ENCODE data around the gene LINGO3. TPM values are rescaled to one million over a fixed set of nuclear protein-coding genes. Genes with fewer than 3 reads are reported as not detected.

LINGO3 gene
- total and polyA plus RNA-seq, 2 donors (not counting 3 experiments of a cell fraction or from before 2014, with no cell fraction given): not detected

- no peak overlapping the region for H3K4me2 ChIP-seq (ENCODE audit: insufficient read depth, low read length)
- no TSS peak for BruUV-seq (replicated peaks)
- intact Hi-C loops (cut with micrococcal nuclease) (loop anchor here (10.0 kb wide), 1 partner anchor 383 kb away; no protein-coding TSS in a partner anchor), dilution Hi-C loops (cut with MboI; ENCODE audit: extremely low pct_ligation_motif_present, low sequenced_read_pairs) (no loop called here)
- TF ChIP-seq, protein P1, sequence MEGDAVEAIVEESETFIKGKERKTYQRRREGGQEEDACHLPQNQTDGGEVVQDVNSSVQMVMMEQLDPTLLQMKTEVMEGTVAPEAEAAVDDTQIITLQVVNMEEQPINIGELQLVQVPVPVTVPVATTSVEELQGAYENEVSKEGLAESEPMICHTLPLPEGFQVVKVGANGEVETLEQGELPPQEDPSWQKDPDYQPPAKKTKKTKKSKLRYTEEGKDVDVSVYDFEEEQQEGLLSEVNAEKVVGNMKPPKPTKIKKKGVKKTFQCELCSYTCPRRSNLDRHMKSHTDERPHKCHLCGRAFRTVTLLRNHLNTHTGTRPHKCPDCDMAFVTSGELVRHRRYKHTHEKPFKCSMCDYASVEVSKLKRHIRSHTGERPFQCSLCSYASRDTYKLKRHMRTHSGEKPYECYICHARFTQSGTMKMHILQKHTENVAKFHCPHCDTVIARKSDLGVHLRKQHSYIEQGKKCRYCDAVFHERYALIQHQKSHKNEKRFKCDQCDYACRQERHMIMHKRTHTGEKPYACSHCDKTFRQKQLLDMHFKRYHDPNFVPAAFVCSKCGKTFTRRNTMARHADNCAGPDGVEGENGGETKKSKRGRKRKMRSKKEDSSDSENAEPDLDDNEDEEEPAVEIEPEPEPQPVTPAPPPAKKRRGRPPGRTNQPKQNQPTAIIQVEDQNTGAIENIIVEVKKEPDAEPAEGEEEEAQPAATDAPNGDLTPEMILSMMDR (IDR thresholded peaks at IDR 0.05; ENCODE audit: extremely low read depth in 1 of 2, insufficient read depth in 1 of 2, low read depth in 1 of 2, low read length in 2 of 2): no peak
- TF ChIP-seq JUN (IDR thresholded peaks at IDR 0.05; ENCODE audit: borderline replicate concordance, insufficient read depth, insufficient read length, low read depth): no peak
- no peak for TF ChIP-seq MYC (IDR thresholded peaks at IDR 0.05; ENCODE audit: low read depth, low read length)
- TF ChIP-seq, protein P2, sequence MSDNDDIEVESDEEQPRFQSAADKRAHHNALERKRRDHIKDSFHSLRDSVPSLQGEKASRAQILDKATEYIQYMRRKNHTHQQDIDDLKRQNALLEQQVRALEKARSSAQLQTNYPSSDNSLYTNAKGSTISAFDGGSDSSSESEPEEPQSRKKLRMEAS (IDR thresholded peaks at IDR 0.05; ENCODE audit: insufficient read depth, insufficient read length): no peak
- TF ChIP-seq POLR2AphosphoS5 (IDR thresholded peaks at IDR 0.05; ENCODE audit: insufficient read depth, low read depth, low read length): no peak
- no peak for TF ChIP-seq POLR2A (IDR thresholded peaks at IDR 0.05; ENCODE audit: low read depth, low read length)
- no peak for TF ChIP-seq EZH2 (IDR thresholded peaks at IDR 0.05; ENCODE audit: borderline replicate concordance, low read depth, low read length, severe bottlenecking)
- no peak for TF ChIP-seq GATA2 (IDR thresholded peaks at IDR 0.05; ENCODE audit: insufficient read depth, insufficient read length, low read depth, low read length)
- no peak for TF ChIP-seq FOS (IDR thresholded peaks at IDR 0.05; ENCODE audit: borderline replicate concordance, insufficient read depth, low read length)
- CTCF ChIA-PET: interaction anchor here (1.2 to 2.8 kb wide), 2 partner anchors 9 to 162 kb away, joined by 3 to 36 read pairs; no protein-coding TSS in a partner anchor
- POLR2A ChIA-PET: no interaction called here
- H3K27me3 ChIP-seq (ENCODE audit: control insufficient read depth in 2 of 2, insufficient read depth in 2 of 2, low read length in 2 of 2): peaks cover 0 to 10% of the 10 kb centered on the region in 2 experiments
- no peaks in the 10 kb centered on the region for H4K20me1 ChIP-seq (replicated peaks; ENCODE audit: control insufficient read depth, extremely low read depth, insufficient read depth, low read length)
- no peak overlapping the region for H3K27ac ChIP-seq (ENCODE audit: insufficient read depth, low read depth, low read length)
- peaks cover 0 to 3% of the 10 kb centered on the region in 2 experiments for H3K36me3 ChIP-seq (ENCODE audit: control insufficient read depth in 2 of 2, extremely low read depth in 1 of 2, insufficient read depth in 2 of 2, low read length in 2 of 2)
- H3K9me3 ChIP-seq (replicated peaks; ENCODE audit: control insufficient read depth, insufficient read depth, low read length): peaks cover 2% of the 10 kb centered on the region
- no peak overlapping the region for H3K4me3 ChIP-seq (replicated peaks in 1 of 3; ENCODE audit: insufficient read depth in 1 of 3, low read depth in 1 of 3, low read length in 3 of 3)
- no peak for FAIRE-seq
- H3K4me1 ChIP-seq (ENCODE audit: control insufficient read depth, extremely low read depth, insufficient read depth, low read length): no peaks in the 10 kb centered on the region
- no peak for DNase-seq (ENCODE audit: low read depth, low spot score)
- H3K9me1 ChIP-seq (replicated peaks; ENCODE audit: control insufficient read depth, extremely low read depth, insufficient read depth, low read length): no peaks in the 10 kb centered on the region
- no peak overlapping the region for H3K9ac ChIP-seq (replicated peaks; ENCODE audit: extremely low read depth, insufficient read depth, low read length)
- no peaks in the 10 kb centered on the region for H3K79me2 ChIP-seq (ENCODE audit: control insufficient read depth, insufficient read depth, low read length)
- H2AFZ ChIP-seq (ENCODE audit: low read depth, low read length): no peak overlapping the region
Observed at GRCh38 chr19:2317756-2318155, 9.8 kb upstream of the LINGO3 start.

Measured in endothelial cell of umbilical vein (primary cell).